ENCODE measurements around the gene DHRS12.

The DHRS12 gene

DNA sequence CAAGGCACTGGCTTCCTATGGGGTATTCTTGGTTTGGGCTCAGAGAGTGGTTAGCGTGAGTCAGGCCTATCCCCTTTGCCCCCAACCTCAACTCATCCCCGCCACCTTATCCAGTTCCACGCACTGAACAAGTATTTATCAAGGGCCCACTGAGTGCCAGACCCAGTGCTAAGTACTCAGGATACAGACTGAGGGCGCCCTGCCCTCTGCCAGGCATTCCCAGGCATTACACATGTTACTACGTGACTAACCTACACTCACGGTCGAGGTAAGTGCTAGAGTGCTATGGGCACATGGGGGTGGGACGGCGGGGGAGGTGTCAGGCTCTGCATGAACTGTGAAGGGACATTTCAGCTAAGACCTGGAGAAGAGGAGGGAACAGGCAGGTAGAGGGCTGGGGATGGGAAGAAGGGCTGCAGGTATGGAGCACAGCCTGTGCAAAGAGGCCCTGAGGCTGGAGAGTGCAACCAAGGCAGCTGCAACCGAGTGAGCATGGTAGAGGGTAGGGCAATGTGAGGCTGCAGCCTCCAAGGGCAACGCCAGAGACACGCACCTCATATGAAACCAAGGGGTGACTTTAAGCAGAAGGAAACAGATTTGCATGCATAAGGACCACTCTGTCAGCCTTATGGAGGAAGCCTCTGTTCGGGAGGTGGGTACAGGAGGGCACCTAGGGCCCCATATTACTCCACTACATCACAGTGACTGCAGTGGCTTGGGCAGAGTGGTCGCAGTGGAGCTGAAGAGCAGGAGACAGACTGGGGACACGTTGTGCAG, 22.5 kb downstream of the DHRS12 start:
- DNase-seq (ENCODE audit: low read depth), result no peak

DNA sequence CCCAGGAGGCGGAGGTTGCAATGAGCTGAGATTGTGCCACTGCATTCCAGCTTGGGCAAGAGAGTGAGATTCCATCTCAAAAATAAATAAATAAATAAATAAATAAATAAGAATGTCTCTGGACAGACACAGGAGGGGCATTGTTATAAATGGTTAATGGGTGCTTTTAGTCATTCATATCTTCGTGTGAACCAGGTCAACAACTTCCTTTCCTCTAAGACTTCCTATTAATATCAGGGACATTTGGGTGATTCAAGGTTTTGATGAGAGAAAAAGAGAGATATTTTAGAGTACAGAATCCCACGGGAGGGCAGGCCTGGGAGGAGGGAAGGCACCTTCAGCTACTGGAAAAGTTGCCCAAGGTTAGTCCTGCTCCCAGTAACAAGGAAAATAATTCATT, 23.9 kb downstream of the DHRS12 start:
- no peak for DNase-seq (ENCODE audit: low read depth)

DNA sequence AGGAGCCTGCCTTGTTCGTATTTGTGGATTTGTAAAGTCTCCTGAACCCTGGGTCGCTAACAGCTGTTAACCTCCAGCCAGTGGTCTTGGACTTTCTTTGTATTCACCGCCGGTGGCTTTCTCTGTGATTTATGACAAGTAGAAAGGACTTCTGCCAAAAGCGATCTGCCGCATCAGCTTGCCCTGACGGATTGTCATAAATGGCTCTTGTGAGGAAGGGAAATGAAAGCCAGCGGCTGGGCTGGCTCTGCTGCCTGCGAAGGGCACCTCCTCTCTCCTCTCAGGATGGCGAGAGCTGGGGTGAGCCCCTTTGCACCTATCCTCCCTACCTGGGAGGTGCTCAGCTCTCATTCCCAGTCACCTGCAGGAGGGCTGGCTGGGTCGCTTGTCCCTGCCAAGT, 25.6 kb downstream of the DHRS12 start:
- DNase-seq (ENCODE audit: low read depth), result no peak

DNA sequence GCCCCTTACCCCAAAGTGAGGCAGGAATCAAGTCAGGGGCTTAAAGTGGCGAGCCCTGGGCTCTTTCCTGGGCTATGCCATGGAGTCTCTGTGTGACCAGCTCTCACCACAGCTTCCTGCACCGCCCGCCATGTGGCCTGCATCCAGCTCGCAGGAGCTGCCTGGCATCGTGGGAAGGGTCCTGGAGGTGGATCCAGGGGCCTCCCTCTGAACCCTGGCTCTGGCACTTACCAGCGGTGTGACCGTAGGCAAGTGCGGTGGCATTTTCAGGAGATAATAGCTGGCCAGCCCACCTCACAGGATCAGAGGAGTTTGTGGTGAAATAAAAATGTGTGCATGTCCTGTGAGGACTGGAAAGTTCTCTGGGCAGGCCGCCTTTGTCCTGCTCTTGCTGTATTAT, 26.0 kb downstream of the DHRS12 start:
- no peak for DNase-seq (ENCODE audit: low read depth)

DNA sequence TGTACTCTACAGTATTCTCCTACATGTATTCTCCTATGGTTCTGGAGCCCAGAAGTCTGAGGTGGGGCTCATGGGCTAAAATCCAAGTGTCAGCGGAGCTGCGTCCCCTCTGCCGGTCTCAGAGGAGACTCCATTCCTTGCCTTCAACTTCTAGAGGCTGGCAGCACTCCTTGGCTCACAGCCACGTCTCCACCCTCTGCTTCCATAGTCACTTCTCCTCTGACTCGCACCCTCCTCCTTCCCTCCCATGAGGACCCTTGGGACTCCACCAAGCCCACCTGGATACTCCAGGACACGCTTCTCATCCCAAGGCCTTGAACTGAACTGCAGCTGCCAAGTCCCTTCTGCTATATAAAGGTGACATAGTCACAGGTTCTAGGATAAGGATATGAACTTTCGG, 27.8 kb downstream of the DHRS12 start:
- DNase-seq (ENCODE audit: low read depth), result no peak

DNA sequence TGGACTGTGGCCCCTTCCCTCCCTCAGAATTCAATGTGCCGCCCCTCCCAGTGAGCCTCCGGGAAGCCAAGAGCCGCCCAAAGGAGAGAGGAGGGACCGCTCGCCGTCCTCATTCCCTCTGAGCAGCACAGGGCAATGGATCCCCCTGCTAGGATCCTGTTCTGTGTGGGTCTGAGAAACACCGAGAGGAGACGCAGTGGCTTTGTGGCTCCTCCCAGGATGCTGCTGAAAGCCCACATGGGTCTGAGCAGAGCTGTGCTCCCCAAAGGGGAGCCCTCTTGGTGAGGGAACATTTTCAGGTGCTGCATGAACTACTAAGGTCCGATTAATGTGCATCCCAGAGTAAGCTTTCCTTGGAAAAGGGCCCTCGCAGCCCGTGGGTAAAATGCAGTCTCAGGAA, 30.4 kb downstream of the DHRS12 start:
- no peak for DNase-seq (ENCODE audit: low read depth)

DNA sequence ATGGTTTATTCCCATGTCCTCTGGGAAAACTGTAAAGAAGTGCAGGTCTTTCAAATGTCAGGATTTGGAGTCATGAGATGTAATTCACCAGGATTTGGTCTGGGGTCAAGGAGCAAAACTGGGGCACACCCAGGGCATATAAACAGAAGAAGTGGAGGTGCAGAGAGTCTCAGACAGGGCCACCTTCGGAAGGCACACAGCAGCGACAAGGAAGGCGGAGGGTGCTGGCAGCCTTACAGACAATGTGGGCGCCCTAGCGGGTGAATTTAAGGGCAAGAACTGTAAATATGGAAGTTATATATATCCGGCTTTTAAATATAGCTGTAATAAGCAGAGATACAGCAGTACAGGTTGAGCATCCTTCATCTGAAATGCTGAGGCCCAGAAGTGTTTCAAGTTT, 31.2 kb downstream of the DHRS12 start:
- no peak for DNase-seq (ENCODE audit: low read depth)

DNA sequence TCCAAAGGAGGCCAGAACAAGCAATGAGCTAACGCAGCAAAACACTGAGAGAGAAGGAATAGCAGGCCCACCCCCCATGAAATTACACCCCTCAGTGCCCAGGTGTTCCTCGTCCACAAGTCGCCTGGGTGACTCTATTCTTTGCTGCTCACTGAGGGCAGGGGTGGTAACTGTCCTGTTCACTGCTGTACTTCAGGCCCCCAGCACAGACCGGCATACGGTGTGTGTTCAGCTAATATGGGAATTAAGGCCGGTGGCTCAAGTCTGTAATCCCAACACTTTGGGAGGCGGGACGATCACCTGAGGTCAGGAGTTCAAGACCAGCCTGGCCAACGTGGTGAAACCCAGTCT, 31.9 kb downstream of the DHRS12 start:
- no peak for DNase-seq (ENCODE audit: low read depth)

DNA sequence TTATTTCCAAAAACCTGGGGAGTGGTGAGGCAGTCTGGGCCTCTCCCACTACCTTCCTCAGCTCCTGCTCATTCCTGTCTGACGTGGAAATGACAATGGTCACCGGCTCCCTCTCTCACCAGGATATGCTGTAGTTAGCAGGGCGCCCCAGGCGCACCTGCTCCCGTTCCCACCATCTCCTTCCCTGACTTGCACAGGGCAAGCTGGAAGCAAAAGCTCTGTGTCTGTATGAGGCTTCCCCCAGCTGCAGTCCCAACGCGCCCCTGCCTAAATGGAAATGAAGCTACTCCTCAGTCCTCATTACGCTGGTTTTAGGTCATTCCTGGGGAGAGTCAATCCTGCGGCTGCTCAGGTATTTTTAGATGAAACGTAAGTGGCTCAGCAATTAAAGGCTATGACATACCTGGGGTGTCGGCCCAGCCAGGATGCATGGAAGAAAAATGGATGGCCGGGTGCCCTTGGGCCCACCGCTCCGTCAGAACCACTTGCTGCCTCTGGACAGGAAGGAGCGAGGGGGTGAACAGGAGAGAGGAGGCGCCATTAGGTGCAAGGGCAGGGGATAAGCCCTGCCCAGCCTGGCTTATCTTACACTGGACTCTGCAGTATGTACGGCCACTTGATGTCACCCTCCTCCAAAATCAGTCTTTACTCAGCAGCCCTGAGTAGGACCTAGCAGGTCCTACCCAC, 32.4 kb downstream of the DHRS12 start:
- no peak for DNase-seq (ENCODE audit: low read depth)

DNA sequence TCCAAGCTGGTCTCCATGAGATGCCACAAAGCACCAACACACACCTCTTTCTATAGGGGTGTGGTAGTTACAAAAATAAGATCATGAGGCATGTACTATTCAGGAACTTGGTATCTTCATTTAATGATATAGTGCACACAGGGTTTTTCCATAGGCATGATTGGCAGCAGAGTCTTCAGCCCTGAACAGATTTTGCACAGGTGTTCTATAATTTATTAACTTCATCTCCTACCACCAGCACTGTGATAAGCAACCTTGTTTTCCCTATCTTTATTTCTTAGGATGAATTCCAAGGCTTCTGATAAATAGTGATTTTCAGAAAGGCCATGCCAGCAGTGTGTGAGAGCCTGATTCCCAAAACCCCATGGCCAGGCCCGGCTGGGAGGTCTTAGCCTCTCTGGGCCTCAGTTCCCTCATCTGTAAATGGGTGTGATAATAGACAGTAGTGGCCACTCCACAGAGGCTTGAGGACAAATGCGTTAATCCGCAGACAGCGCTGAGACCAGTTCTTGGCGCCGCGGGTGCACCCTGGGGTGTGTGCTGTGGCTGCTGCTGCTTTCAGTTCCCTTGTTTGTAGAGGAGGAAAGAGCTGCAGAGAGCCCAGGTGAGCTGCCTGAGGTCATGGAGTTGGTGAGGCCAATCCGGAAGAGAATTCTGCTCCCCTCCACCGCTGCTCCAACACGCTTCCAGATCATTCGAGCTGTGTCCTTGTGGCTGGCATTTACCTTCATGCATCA, 33.1 kb downstream of the DHRS12 start:
- no peak for DNase-seq (ENCODE audit: low read depth)

DNA sequence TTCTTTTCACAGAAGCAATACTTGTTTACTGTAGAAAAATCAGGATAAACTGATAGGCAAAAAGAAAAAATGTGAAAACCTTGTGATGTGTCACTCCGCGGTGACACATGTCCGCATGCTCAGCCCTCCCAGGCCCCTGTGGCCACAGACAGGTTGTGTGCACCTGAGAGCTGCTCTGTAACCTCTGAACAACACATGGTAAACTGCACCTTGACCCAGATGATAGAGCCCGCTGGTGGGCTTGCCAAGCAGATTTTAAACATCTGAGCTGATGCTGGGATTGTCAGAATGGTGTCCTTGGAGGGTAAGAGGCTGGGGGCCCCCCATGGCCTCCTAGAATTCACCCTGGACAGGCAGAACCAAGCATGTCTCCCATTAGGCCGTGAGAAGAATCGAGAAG, 33.8 kb downstream of the DHRS12 start:
- no peak for DNase-seq (ENCODE audit: low read depth)

DNA sequence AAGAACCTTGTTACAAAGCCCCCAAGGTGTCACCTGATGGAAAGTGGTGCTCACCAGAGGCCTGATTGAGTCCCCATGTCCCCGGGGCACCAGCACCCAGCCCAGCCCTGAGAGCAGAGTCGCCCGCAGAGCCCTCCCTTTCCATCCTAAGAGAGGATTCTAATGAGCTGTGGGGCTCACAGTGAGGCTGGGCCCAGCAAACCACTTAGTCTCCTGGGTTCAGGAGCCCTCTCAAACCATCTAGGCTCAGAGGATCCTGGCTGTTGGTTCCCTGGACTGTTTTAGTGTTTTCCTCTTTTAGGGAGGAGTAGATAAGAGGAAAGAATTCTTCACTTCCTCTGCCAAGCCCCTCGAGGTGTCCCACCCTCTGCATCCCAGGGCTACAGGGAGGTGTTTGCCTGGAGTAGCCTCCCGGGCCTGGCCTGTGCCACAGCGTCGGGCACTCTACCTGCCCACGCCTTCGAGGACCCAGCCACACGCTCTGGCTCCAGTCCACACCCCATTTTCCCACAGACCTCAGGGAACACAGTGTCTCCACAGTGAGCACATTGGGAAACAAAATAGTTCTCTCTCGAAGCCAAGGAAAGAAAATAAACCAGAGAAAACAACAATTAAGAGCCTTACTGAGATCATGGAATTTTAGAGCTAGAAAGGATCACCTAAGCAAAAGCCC, 34.4 kb downstream of the DHRS12 start:
- no peak for DNase-seq (ENCODE audit: low read depth)

DNA sequence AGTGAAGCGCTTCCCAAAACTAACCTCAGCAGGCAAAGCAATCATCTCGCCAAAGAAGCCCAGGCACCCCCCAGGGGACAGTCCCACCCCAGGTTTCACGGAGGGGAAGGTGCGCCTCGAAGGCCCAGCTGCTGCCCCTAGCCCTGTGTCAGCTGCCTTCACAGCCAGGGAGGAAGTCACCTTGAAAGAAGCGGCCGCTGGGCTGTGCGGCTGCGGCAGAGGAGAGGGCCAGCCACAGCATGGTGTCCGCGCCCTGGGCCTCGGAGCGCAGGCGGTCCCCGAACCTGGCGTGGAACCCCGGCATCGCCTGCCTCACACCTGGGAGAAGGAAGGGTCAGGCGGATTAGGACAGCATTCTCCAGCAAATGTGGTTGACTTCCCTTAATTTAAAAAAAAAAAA, 35.0 kb downstream of the DHRS12 start:
- DNase-seq (ENCODE audit: low read depth), result no peak

DNA sequence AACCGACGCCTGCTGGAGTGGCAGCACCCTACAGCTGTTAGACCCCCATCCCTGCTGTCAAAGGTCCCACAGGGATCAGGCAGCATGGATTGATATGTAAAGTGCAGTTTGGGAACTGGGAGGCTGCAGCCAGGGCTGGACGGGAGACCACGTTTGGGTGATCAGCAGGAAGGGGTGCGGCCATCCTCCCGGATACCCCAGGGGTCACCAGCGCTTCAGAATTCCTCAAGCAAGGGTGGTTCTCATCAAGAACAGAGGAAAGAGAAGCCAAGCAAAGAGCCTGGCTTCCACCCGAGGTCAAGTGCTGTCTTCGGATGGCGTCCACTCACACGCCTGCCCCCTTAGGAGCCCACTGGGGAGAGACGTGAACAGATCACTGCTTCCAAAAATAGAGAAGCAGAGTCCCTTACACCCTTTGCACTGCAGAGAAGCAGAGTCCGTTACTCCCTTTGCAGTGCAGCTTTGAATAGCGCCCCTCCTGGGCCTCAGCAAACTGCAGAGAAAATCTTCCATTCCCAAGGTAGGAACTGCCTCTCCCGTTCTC, 35.5 kb downstream of the DHRS12 start:
- DNase-seq (ENCODE audit: low read depth), result no peak

DNA sequence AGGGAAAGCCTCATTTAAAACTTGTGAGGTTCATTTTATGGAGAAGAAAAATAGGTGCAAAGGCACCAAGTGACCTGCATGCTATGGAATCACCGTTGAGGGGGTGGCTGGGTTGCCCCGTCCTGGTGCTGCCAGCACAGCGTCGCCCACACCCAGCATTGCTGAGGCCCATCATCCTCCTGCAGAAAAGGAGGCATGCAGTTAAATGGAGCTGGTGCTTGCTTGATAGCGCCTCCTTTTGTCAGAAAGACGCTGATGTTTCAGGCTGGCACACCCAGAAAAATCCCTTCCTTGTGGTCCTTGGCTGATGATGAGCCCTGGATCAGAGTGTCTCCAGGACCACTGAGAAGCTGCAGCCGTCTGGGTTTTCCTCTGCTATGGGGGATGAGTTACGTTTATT, 36.9 kb downstream of the DHRS12 start:
- DNase-seq (ENCODE audit: low read depth), result no peak

DNA sequence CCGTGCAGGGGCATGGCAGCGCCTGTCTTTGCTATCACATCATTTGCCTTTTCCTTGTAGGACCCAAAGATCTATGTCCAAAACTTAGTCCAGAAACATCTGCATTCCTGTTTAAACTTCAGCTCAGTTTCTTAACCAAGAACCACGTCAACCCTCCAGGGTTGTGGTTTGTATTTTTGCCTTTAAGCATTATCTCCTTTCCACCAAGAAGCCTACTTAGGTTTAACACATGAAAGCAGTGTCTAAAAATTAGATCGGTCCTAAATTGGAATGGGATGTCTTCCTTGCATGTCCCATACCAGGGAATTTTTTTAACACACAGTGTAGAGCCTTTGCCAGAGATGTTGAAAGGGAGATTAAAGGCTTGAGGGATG, 38.8 kb downstream of the DHRS12 start:
- no peak for DNase-seq (ENCODE audit: low read depth)

DNA sequence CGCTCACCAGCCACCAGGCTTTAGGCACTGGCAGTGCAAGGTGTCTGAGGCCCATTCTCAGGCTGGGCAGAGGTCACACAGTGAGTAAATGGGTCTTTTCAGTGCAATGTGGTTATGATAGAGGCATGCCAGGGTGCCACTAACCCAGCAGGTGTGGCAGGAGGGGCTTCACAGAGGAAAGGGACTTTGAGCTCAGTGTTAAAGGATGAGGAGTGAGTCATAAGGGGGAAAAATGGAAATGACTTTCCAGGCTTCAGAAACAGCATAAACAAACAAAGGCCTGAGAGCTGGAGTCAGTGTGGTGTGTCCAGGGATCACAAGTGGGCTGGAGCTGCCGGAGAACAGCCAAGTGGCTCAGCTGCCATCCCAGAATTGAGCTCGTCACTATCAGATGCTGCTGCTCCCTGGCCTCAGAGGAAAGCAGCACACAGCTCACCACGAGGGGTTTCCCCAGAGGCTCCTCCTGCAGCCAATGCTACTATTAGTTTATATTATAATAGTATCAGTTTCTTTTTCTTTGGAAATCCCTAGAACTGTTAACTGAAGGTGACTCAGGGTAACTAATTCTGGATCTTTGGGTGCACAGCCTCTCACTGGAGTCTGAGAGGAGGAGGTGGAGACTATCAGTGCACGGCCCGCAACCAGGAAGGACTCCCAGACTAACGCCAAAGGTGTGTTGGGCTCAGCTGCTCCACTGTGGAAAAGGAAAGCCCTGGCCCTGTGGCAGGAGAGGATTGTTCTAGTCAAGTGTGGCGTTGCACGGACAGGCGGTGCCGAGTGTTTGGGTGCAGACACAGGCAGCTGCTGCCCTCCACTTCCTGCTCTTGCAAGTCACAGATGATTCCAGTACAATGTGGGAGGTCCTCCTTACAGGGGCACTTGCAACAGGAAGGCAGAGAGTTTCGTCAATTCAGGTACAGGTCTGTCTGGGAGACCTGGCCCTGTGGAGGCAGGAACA, 39.5 kb downstream of the DHRS12 start:
- DNase-seq (ENCODE audit: low read depth), result peak; percentile 45

DNA sequence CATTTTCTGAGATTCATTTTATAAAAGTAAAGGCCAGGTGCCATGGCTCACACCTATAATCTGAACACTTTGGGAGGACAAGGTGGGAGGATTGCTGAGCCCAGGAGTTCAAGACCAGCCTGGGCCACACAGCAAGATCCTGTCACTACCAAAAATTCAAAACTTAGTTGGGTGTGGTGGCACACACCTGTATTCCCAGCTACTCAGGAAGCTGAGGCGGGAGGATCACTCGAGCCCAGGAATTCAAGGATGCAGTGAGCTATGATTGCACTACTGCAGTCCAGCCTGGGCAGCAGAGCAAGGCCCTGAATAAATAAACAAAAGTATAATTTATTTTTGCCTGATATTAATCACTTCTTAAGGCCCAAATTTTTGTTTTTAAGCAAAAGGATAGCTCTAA, 40.5 kb downstream of the DHRS12 start:
- no peak for DNase-seq (ENCODE audit: low read depth)

DNA sequence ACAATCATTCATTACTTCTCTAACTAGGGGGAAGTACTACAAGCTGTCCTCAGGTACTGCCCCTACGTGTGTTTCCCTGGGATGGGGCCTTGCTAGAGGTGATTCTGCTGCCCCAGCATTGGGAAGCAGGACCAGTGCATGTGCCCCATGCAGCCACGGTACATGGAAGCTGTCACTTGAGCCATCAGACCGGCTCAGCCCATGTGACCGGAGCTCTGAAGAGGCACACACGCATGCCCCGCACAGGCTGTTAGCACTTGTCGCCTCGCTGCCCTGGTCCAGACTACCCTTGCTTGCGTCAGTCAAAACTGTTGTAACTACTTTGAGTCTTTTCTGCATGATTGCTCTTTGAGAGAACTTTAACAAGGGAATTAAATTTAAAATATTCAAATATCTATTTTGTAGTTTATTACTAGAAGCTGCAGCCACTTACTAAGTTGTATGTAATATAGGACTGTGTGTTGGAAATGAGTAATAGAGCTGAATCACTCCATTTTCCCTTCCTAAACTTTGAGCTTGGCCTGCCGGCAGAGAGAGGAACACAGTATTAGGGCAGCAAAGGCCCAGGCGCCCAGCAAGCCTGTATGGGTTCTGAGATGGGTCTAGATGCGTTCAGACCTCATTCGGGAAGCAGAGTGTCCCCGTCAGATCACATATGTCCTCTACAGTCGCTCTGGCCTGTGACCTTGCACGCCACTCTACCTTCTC, 42.2 kb downstream of the DHRS12 start:
- no peak for DNase-seq (ENCODE audit: low read depth)

DNA sequence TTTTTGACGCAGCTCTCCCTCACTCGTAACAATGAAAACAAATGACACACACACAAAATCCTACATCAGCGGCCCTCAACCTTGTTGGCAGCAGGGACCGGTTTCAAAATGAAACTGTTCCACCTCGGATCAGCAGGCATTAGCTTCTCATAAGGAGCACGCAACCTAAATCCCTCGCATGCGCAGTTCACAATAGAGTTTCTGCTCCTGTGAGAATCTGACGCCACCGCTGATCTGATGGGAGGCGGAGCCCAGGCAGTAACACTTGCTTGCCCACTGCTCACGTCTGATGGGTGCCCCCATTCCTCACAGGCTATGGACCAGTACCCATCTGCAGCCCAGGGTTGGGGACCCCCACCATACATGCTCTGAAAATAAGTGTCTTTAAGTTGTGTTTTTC, 43.4 kb downstream of the DHRS12 start:
- no peak for DNase-seq (ENCODE audit: low read depth)

DNA sequence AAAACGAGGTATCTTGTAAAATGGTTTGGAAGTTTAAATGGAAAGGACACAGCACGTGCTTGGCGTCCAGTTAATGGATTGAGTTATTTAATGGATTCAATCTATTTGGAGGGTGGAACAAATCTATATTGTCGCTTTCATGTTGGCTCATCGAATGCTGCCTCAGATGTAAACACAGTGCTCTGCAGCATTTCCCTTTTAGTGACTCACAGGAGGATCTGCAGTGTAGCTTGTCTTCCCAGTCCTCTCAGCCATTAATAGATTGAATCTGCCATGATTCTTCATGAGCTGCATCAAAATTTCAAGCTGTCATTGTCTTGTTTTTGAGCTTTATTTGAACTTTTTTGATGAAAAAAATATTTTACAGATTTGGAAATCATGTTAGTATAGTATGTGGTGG, 44.7 kb downstream of the DHRS12 start:
- no peak for DNase-seq (ENCODE audit: low read depth)

All from T-helper 22 cell (primary cell).